IPS DF 19.7 (cell line): ENCODE data around the gene ERBB4.

Experiments used
- DNase-seq: peaks from one replicate; pipeline ENCODE4 v3.0.0-alpha.2; 2013; ENCODE audit warnings: low read depth, low spot score

The ERBB4 gene

GRCh38 chr2:211361383-211361782 lies 1177.2 kb downstream of the ERBB4 start:
- DNase-seq = no peak

DNA sequence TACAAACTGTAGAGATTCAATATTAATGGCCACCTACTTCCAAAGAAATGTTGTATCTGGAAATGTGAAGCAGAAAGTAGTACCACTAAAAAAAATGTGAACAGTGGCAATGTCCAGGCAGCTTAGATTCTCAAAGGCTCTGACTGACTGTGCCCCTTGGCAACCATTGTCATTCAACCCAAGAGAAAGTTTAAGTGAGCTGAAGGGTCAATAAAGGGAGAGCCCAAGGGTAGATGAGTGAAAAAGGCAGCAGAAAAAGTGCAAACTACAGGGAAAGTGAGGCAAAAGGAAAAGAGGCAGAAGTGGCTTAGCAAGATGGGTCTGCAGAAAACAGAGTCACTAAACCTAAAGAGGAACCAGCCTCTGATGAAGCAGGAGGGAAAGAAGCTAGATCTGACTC lies 1179.3 kb downstream of the ERBB4 start:
- DNase-seq = no peak

DNA sequence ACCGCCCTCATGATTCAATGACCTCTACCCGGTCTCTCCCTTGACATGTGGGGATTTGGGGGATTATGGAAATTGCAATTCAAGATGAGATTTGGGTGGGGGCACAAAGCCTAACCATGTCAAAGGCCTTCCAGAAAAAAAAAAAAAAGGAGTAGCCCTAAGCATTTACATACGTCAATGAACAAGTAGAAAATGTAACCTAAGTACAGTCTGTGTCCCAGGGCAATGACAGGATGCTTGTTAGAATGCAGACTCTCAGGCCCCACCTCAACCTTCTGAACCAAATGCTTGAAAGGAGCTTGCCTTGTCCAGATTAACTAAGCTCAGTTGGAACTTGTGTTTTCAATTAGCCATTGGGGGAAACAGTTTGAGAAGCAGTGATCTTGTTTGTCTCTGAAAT lies 1180.1 kb downstream of the ERBB4 start:
- DNase-seq = no peak

DNA sequence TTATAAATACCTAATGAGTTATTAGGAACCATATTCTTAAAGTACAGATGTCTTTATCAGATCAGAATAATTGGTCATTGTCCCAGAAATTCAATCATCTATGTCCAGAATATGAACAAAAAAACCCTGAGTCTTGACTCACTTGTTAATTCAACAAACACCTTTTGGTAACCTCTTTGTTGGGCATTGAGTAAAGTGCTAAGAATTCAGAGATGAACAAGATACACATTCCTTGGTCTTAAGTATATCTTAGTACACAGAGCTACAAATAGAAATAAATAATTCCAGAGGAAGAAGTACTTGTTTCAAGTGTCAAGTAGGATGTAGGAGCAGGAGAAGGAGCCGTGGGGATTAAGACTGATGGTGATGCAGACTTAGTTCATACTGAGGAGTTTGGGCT lies 1184.1 kb downstream of the ERBB4 start:
- no peak for DNase-seq

DNA sequence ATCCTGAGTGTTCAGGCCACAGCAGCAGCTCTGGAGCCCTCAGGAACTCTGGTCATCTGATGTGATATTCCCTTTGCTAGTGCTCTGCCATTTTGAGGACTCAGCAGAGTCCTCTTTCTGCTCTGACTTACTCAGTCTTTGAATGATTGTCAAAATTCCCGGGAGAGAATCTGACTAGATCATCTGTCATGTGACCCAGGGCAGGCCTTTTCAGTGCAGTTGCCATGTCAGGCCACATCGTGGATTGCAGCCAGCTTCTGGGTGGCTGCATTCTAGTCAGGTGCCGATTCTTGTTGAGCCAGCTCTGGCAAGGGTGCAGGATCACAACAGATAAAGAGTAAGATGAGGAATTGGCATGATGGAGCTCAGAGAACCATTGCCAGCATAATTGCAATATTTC lies 1186.6 kb downstream of the ERBB4 start:
- DNase-seq = no peak

DNA sequence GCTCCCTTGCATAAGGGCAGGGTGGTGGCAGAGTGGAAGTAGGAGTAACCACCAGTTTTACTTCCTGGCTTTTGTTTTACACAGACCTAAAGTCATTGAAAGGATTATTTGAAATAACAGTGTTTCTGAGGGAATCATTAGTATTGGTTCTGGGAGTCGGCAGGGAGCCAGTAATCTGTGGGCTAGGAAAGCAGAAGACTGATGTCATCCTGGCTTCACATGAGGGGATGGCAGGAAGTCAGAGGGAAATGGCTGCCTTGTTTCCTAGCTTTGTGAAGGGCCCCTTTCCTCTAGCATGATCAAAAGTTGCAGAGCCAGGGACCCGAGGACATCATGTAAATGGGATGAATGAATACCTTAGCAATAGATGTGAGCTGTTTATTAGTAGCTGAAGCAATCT lies 1189.6 kb downstream of the ERBB4 start:
- no peak for DNase-seq

DNA sequence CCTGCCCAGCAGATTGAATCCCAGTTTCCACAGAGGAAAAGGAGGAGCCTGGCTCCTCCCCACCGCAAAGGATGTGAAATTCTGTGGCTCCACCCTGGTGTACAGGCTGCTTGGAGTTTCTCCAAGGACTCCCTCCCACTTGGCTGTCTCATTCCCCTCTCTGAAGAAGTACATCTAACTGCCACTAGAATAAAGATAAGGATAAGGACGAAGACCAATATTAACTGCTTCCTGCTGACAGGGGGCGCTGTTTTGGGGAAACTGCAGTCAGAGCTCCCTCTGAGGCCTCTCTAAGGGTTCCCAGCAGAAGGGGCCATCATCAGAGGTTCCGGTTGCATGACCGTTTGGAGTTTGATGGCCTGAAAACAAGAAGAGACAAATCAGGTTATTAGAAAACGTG lies 1191.3 kb downstream of the ERBB4 start:
- no peak for DNase-seq

DNA sequence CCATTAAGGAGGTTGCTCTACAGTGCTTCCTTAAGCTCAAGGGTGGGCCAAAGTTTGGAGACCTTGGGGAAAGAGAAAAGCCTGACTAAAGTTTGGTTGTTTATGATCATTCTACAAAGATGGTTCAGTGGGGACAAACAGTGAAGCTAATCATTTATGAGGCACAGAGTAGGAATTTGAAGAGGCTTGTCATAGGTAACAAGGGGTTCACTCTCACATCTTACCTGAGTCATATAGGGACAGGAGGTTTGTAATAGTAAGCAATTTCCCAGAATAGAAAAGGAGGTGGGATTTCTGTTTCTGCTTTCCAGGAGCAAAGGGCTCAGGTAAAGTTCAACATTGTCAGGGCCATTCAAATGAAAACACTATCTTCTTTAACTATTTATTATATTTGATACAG lies 1194.3 kb downstream of the ERBB4 start:
- no peak for DNase-seq

DNA sequence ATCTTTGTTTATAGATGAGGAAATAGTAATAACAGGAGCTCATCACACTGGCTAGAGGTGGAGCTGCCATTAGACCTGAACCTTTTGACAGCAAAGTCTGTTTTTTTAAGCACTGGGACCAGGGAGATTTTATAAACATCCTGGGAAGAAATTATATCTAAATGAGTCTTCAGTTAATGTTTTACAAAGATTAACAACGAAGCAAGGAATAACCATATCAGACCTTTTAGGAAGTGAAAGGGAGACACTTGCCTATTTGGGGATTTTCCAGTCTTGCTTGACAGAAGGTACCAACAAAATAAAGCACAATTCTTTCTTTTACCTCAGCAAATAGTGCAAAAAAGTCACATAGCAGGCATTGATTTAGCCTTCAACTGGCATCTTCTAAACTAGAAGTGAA lies 1205.2 kb downstream of the ERBB4 start:
- DNase-seq = no peak

DNA sequence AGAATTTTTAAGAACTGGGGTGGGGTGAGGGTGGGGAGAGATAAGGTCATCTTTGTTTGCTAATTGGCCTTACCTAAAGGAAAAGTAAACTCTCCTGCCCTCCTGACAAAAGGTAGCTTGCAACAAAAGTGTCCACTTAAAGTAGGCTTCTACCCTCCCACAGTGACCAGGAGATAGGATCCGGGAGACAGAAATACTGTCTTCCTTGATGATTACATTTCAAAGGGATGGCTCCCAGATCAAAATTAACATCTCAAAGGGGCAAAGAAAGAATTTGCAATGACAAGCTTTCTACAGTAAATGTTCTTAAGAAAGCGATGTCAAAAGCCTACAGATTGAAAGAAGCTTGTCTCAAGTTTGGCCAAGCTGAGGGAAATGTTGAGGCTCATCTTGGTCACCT lies 1206.9 kb downstream of the ERBB4 start:
- DNase-seq = peak; percentile 86

- no peak for DNase-seq
These were observed 1208.7 kb downstream of the ERBB4 start for GRCh38 chr2:211329882-211330281.

DNA sequence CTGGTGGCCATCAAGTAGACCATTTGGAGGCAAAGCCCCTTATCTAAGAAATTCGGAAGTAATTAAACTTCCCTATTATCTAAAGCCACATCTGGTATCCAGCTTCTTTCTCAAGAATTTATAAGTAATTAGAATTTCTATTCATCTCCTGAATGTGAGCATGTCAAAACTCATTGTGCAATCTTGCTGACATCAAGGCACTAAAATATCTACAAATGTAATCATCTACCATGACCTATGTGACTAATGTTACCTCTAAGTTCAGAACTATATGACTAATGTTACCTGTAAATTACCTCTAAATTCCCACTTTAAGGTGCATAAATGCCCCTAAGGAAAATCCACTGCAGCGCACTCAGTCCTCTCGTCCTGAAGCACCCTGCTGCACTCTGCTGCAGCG lies 1209.2 kb downstream of the ERBB4 start:
- no peak for DNase-seq

- DNase-seq = no peak
These were observed 1210.5 kb downstream of the ERBB4 start for GRCh38 chr2:211328126-211328525.
